TTC549 (cell line): ENCODE measurements around the gene PRND.
"Not testable (repeated sequence)": the region's sequence is repeated elsewhere in the genome, so short reads cannot be mapped to it uniquely, and the experiment has no call there.

Experiments used
- FAIRE-seq: peaks from 2 replicates; lab custom pipeline; 2012; peaks lifted over from hg19 to GRCh38; lab: Jason Lieb, UNC

The PRND gene, protein sequence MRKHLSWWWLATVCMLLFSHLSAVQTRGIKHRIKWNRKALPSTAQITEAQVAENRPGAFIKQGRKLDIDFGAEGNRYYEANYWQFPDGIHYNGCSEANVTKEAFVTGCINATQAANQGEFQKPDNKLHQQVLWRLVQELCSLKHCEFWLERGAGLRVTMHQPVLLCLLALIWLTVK

DNA sequence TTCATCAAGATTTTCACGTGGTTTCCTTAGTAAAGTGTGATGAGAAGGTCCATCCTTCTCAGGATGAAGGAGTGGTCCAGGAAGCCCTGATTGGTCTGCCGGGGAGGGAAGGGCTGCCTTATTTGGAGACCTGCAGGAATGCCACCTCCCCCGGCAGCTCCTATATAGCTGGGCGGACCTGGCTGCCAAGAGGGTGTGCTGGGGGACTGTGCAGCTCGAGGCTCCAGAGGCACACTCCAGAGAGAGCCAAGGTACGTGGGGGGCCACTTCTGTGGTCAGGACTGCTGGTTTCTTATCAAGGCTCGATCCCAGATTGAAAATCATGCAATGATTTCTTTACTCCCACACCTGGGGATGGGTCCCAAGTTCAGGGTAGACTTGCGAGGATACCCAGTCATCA lies at the start of gene PRND:
TSS of gene PRND (plus strand) at position 191 of the 400 bp plus-strand sequence. CDS start 2,643 bp downstream, outside the sequence.
- FAIRE-seq, result no peak

DNA sequence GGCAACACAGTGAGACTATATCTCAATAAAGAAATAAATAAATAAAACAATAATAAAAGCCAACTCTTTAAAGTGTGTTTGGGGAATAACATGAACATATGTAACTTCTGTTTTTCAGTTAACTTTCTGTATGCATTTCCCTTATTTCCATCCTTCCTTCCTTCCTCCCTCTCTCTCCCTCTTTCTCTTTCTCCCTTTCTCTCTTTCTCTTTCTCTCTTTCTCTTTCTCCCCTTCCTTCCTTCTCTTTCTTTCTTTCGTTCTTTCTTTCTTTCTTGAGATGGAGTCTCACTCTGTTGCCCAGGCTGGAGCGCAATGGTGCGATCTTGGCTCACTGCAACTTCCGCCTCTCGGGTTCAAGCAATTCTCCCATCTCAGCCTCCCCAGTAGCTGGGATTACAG lies 48.8 kb upstream of the PRND start:
- FAIRE-seq, result no peak

DNA sequence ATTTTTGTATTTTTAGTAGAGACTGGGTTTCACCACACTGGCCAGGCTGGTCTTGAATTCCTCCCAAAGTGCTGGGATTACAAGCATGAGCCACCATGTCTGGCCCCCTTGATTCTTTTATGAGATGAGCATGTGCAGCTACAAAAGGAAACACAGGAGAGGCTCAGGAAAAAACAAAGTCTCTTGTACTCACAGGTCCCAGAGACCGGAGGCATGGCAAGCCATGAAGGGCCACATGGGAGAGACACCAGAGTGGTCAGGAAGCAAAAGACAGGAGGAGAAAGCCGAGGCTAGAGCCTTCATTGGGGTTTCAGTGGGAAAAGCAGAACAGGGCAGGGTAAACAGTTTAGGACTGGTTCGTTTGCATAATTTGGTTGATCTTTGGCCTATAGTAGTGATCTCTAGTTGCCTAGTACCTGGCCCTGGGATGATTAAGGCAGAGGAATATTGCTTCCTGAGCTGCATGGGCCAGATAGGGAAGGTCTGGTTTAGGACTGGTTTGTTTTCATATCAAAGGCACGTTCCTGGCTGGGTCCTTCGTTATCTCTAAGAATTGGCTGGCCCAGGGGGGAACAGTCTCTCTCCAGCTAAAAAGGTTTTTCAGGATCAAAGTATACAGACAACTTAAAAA lies 48.2 kb upstream of the PRND start:
- FAIRE-seq, result no peak

DNA sequence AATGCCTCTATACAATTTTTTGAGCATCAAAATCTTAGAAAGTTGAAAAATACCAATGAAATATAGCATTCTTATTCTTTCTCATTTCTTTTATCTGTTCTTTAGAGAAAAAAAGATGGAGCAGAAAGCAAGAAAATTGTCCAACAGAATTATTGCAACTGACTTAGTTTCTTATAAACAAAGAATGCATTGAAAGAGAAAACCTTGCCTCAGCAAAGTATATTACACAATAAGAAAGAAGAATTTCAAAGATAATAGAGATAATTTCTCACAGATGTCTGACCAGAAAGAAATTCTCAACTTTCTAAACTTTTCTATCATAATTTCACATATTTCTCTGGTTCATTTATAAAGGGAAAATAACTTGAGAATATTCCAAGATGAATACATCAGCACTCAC lies 47.0 kb upstream of the PRND start:
- no peak for FAIRE-seq

DNA sequence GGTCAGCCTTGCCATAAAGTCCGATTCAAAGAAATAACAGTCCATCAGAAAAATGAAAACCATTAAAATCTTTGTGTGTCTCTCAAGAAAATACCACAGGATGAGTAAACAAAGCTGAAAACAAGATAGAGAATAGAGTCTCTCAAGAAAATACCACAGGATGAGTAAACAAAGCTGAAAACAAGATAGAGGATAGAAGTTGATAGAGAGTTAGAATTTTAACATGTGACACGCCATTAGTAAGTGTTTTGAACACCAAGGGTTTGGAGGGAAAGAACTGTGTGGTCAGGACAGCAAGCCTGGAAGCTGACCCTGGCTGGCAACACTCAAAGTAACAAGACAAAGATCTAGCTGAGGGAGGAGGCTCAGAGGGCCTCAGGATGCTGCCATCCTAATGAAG lies 43.9 kb upstream of the PRND start:
- no peak for FAIRE-seq

DNA sequence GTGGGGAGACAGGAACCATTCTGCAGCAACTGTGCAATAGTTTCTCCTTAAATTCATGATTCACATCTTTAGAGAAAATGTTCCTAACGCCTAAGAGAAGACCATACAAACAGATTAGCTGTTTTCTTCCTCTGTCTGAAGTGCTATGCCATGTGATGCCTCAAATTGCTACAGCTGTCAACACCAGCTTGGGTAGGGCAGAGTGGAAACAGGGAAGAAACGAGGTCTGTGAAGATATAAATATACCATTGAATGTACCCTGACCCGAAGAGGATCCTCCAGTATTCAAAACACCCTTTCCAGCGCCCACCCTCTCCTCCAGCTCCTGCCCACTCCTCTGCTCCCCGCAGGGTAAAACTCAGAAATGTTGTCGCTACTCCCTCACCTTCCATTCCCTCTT lies 40.3 kb upstream of the PRND start:
- FAIRE-seq, result no peak

DNA sequence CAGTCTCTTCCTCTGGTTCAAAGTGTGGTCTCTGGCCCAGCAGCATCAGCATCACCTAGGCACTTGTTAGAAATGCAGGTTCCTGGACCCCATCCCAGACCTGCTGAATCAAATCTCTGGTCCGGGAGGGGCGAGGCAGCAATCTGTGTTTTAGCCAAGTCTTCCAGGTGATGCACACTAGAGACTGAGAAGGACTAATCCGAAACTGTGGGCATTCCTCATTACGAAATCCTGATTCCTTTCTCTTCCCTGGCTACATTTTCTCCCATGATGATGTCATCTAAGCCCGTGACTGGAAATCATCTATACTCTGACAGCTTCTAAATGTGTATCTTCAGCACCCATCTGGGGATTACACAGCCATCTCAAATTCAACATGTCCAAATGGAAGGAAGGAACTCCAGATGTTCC lies 39.7 kb upstream of the PRND start:
- FAIRE-seq, result no peak

DNA sequence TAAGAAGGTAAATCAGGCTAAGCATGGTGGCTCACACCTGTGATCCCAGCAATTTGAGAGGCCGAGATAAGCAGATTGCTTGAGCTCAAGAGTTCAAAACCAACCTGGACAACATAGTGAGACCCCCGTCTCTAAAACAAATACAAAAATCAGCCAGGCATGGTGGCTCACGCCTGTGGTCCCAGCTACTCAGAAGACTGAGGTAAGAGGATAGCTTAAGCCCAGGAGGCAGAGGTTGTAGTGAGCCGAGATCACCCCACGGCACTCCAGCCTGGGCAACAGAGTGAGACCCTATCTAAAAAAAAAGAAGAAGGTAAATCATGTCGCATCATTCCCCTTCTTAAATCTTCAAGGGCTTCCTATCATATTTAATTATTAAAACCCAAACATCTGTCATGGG lies 39.0 kb upstream of the PRND start:
- no peak for FAIRE-seq

DNA sequence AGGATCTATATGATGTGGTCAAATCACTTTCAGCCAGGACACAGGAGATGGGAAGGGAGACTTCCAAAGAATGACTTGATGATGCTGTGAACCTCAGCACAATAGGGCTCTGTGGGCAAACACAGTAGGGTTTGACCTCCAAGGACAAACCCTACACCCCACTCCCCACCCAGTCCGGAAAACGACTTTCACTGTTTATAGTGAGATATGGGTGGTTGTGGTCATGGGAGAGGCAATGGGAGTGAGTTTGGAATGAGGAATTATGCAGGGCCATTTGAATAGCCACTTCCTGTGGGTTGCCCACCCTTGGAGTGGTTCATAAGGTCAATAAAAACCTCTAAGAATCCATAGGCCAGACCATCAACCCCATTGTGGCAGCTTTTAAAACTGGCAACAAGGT lies 38.4 kb upstream of the PRND start:
- FAIRE-seq, result no peak

DNA sequence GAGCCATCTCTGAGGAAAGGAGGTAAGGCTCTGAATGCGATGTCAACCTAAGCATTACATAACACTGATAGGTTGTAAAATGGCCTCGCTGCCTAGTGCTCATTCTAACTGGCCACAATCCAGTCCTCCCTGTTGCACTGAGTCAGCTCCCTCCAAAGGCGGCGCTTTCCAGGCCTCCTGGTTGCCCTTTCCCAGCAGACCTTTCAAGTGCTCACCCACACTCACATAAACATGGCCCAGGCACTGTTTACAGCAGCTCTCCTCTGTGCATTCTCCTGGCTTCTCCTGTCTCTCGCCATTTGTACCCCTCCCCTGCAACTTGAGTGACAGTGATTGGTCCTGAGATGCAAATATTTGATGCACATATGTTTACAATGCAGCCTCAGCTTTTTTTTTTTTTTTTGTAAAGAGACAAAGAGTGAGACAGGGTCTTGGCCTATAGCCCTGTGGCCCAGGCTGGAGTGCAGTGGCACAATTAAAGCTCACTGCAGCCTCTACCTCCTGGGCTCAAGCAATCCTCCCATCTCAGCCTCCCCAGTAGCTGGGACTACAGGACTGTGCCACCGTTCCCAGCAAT lies 36.8 kb upstream of the PRND start:
- no peak for FAIRE-seq

DNA sequence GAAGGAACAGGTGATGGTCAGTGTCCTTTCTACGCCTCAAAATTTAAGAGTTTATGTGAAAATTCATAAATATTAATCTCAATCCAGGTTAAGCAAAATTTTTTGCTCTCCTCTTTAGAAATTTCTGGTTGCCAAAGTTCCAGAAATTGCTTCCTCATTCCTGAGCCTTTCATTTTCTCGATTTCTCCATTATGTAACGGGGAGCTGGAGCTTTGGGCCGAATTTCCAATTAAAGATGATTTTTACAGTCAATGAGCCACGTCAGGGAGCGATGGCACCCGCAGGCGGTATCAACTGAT lies 35.8 kb upstream of the PRND start:
- FAIRE-seq, result no peak

DNA sequence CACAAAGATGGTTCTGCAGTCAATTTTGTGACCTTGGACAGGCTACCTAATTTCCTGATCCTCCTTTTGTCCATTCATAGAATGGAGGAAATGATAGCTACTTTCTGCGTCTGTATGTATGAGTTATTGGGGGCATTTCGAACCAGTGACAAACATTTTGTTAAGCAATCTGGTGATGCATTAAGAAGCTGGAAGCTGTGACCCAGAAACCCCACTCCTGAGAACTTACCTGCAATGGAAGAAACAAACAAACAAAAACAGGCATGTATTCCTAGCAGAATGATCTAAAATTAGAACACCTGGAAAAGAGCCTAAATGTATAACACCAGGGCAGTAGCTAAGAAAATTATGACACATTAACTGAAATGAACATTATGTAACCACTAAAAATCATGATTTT lies 33.4 kb upstream of the PRND start:
- no peak for FAIRE-seq

DNA sequence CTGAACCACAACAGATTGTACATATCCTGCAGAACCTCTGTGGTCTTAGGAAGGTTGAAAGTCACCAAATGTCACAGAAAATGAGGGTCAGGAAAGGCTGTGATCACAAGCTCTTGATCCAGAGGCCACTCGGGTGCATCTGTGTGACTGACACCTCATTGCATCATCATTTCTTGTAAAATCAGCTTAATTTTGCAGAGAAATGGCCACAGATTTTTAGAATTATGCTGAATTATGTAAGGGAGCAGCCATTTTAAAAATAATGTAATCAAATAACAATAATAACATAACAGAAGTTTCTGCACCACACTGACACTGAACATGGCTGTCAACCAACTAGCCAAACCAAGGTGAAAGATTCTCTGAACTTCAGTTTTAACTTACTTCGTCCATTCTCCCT lies 32.5 kb upstream of the PRND start:
- FAIRE-seq, result no peak

DNA sequence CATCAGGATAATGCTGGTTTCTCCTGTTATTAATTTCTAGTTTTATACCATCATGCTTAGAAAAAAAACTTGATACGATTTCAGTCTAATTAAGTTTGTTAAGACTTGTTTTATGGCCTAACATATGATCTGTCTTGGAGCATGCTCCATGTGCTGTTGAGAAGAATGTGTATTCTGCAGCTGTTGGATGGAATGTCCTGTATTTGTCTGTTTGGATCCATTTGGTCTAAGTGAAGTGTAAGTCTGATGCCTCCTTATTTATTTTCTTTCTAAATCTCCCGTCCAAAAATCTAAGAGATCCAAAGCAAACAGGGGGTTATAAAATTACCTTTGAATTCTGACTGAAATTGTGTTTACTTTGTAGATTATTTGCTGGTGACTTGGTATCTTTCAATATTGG lies 30.0 kb upstream of the PRND start:
- no peak for FAIRE-seq

DNA sequence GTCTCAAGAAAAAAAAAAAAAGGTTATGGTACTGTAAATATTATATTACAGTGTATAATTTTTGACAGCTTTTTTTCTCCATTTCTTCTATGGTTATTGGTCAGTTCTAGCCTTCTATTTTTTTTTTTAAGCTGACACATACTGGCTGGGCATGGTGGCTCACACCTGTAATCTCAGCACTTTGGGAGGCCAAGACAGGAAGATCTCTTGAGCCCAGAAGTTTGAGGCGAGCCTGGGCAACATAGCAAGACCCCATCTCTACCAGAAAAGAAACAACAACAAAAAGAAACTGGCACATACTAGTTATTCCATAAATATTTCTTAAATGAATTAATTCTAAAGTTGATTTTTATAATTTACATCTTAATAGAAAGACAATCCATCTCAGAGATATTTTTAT lies 27.6 kb upstream of the PRND start:
- no peak for FAIRE-seq

DNA sequence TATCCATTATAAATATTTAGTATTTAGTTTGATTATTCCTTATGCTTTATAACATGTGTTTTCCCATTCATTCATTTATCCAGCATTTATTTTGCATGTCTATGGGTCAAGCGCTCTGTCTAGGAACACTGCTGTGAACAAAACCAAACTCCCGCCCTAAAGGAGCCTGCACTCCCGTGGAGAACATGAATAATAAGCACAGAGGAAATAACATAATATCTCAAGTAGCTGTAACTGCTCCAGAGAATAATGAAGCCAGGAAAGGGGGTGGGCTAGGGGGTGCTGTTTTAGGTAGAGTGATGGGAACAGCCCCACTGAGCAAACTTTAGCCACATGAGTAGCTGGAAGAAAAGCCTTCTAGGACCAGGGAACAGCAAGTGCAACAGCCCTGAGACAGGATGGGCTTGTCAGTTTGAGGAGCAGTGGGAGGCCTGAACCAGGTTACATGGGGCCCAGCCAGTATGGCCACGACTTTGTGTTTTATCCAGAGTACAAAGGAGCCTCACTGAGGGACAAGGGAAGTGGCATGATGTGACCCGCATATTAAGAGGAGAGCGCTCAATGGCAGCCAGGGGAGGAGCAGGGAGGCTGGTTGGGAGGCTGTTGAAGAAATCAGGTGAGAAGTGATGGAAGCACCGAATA lies 24.4 kb upstream of the PRND start:
- no peak for FAIRE-seq

DNA sequence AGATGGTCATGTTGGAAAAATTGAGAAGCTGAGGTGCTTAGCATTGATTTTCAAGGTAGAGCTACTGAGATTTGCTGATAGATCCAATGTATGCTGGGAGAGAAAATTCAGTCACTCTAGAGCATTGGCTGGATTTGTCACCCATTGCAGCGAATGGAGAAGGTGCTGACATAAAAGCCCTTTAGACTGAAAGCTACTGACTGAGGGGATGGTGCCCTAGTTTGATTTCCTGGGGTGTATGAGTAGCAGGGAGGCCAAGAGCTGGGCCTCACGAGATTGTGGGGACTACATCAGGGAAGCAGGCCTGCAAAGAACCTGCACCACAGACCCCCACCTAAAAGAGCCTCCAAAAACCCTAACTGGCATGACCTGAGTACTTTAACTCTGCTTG lies 23.9 kb upstream of the PRND start:
- no peak for FAIRE-seq

DNA sequence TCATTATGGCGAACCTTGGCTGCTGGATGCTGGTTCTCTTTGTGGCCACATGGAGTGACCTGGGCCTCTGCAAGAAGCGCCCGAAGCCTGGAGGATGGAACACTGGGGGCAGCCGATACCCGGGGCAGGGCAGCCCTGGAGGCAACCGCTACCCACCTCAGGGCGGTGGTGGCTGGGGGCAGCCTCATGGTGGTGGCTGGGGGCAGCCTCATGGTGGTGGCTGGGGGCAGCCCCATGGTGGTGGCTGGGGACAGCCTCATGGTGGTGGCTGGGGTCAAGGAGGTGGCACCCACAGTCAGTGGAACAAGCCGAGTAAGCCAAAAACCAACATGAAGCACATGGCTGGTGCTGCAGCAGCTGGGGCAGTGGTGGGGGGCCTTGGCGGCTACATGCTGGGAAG lies 22.5 kb upstream of the PRND start:
- no peak for FAIRE-seq

DNA sequence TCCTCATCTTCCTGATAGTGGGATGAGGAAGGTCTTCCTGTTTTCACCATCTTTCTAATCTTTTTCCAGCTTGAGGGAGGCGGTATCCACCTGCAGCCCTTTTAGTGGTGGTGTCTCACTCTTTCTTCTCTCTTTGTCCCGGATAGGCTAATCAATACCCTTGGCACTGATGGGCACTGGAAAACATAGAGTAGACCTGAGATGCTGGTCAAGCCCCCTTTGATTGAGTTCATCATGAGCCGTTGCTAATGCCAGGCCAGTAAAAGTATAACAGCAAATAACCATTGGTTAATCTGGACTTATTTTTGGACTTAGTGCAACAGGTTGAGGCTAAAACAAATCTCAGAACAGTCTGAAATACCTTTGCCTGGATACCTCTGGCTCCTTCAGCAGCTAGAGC lies 21.8 kb upstream of the PRND start:
- FAIRE-seq, result no peak

DNA sequence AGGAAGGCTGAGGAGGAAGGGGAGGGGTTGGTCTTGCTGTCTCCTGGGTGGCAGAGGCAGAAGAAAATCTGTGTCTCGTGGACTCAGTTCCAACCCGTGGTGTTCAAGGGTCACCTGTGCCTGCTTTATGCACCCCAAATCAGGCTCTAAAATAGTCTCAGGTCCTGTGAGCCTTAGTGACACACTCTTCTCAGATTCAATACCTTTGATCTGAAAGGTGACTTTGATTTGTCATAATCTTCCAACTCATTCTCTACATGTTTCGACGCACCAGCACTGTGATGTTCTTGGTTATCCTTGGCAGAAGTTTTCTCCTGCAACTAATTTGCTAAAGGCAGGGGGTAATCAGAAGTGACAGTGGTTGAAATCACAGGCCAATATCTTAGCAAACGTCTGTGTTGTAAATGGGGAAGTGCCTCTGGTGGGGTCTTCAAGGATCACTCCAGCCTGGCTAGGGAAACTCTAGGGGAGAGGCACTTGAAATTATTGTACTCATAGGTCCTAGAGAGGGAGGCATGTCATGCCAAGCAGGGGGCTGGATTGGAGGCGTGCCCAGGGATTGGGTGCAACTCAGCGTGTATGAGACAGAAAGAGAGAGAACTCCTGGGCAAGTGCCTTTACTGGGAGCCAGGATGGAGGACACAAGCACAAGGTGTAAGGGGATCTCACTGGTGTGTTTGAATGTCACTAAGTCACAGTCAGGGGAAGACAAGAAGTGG lies 19.0 kb upstream of the PRND start:
- no peak for FAIRE-seq

DNA sequence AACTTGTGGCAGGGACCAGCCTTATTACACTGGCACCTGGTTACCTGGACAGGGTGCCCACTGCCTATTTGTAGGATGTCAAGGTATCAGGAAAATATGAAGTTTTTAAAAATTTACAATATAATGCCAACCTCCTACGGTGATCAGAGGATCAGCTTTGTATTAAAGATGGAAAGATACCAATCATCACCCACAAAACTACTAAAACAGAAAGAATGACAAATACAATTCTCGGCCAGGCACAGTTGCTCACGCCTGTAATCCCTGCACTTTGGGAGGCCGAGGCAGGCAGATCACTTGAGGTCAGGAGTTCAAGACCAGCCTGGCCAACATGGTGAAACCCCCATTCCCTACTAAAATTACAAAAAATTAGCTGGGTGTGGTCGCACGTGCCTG lies 18.4 kb upstream of the PRND start:
- FAIRE-seq, result no peak

DNA sequence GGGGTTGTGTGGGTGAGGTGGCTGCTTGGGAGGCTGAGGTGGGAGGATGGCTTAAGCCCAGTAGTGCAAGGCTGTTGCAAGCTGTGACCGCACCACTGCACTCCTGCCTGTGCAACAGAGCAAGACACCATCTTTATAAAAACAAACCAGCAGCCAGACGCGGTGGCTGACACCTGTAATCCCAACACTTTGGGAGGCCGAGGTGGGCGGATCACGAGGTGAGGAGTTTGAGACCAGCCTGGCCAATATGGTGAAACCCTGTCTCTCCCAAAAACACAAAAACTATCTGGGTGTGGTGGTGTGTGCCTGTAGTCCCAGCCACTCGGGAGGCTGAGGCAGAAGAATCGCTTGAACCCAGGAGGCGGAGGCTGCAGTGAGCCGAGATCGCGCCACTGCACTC lies 14.8 kb upstream of the PRND start:
- not testable (repeated sequence) for FAIRE-seq

DNA sequence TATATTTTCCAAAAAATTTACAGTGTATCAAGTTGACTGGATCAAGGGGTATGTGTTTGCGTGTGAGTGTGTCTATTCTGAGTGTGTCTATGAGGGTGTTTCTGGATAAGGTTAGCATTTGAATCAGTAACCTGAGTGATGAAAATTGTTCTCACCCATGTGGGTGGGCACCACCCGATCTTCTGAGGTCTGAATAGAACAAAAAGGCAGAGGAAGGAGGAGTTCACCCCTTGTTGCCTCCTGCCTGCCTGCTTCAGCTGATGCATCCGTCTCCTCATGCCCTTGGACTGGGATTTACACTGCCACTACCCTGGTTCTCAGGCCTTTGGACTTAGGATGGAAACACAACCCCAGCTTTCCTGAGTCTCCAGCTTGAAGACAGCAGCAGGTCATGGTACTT lies 13.7 kb upstream of the PRND start:
- FAIRE-seq, result no peak
